ENCODE results near the gene HOXA4.

Gene HOXA4

GRCh38 chr7:27131390-27131819, 848 bp upstream of the HOXA4 start:
- DNase-seq, result no peak

- DNase-seq, result no peak
Observed at GRCh38 chr7:27129729-27130539, 623 bp downstream of the HOXA4 start.

DNA sequence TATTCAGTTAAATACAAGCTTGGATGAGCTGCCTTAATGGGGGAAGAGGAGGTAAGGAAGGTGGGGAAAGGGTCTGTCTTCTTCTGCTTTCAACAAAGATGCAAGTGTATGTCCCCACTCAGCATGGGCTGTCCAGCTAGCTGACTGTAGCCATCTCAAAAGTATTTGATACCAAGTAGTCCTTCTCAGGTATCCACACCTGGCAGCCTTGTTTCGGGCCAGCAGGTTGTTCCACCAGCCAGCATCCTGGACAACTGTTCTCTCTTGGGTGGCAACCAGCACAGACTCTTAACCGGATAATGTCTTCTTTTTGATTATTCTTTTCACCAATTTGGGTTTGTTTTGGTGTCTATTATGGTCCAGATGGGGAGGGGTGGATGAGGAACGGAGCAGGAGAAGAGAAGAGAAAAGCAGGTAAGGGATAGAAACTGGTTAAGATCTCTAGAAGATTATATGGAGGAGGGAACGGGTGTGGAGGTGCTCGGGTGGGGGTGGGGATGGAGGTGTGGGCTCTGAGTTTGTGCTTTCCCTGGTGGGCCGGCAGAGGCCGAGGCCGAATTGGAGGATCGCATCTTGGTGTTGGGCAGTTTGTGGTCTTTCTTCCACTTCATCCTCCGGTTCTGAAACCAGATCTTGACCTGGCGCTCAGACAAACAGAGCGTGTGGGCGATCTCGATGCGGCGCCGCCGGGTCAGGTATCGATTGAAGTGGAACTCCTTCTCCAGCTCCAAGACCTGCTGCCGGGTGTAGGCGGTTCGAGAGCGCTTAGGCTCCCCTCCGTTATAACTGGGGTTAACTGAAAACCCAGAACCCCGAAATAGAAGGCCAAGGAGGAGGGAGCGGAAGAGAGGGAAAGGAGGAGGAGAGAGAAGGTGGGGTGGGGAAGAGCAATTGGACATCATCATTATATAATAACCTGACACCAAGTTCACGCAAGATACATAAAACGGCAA, 1.5 kb downstream of the HOXA4 start:
- no peak for DNase-seq

DNA sequence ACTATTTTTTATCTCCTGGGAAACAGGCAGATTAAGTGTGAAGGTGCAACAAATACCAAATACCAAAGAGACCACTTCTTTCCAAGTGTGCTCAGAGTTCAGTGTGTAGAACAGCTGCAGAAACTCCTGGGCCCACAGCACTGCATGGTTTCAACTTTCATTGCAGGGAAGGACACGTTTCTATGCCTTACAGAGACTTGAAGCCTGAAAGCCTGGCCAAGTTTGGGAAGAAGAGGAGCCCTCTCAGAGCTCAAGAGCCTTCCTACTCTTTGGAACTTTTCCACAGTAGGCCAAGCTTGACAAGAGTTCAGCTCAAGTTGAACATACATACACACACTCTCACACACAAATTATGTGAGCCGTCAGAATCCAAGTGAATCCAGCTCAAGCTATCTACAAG, 2.5 kb downstream of the HOXA4 start:
- DNase-seq, result no peak

DNA sequence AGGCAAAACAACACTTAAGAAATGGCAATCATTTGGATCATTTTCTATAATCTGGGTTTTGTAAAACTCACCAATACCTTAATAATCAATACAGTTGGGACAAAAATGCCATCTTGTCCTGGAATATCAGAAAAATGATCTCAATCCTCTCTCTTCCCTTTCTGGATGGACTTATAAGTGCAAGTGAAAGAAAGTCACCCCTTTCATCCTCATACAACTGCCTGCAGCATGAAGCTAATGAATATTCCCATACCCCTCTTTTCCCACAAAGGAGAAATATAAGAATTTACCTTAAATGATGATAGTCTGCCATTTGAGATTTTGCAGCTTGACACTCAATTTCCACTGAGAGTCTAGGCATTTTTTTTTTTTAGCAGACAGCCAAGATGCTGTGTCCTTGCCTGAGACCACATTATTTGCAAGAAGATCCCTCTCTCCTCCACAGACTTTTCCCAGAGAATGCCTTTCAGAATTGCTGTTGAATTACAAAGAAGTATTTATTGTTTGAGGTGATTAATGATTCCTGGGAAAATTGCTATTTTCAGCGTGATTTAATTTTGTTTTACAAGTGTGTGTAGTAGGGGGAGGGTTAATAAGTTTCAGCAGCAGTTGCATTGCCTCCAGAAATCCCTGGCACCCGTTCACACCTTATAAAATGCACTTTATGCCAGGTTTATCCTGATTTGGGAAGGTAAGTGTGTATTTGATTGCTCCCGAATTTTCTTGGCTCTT, 3.8 kb downstream of the HOXA4 start:
- no peak for DNase-seq

- no peak for DNase-seq
Observed at GRCh38 chr7:27125986-27126394, 4.6 kb downstream of the HOXA4 start.

DNA sequence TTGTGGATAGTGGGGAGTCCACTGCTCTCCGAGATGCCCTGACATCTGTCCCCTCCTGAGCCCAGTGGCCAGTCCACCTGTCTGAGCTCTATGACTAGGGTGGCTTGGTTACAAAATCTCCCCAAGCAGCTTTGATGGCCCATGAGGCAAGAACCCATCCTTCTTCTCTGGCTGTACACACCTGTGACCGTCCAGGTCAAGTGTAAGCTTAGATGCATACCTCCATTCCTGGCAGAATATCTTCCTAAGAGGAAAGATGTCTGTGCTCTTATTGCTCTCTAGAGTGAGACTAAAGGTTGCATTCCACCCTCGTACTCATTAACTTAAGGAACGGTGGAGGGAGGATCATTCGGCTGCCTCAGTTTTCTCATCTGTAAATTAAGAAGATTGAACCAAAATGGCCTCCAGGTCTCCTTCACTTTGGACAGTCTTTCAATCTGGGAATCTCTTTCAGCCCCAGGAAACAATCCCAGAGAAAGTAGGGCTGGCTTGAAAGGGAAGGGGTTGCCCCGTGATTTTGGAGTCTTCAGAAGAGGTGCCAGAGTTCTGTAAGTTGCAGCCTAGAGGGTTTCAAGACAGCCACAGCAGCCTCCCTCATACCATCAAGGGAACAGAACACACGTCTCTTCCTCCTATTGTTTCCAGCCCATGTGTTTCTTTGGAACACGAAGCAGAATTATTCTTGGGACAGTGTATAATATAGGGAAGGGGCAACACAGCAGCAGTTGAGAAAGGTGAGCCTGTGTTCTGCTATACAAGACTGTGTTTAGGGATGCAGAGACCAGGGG, 5.5 kb downstream of the HOXA4 start:
- no peak for DNase-seq

DNA sequence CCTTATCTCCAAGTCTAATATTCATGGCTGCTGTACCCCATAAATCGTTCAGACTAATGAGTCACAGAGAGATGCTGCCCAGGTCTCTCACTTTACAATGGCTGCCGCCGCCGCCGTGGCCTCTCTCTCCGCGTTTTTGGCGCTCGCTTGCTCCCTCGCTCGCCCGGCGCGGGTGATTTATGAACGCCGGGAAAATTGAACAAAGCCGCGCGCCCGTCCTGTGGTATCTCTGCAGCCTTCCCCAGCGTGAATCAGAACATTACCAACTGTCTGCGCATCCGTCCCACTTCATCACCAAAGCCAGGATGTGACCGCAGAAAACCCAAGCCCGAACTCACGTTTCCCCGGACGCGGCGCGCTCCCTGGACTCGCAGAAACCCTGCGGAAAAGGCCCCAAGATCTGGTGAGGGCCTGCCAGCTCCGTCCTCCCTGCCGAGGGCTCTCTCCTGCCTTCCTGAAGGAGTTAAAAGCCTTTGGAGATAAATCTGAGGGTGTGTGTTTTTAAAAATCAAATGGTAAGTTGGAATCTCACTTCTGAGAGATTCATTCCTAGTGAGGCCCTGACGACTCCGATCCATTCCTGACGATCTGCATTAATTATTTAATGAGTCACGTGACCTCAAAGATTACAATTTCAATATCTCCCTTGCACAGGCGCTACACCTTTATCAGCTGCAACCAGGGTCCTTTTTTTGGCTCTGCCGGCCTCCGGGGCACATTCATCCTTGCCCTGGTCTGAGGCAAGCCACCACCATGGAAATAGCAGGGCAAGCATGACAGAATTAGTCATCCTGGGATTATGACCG, 6.3 kb downstream of the HOXA4 start:
- DNase-seq, result no peak

DNA sequence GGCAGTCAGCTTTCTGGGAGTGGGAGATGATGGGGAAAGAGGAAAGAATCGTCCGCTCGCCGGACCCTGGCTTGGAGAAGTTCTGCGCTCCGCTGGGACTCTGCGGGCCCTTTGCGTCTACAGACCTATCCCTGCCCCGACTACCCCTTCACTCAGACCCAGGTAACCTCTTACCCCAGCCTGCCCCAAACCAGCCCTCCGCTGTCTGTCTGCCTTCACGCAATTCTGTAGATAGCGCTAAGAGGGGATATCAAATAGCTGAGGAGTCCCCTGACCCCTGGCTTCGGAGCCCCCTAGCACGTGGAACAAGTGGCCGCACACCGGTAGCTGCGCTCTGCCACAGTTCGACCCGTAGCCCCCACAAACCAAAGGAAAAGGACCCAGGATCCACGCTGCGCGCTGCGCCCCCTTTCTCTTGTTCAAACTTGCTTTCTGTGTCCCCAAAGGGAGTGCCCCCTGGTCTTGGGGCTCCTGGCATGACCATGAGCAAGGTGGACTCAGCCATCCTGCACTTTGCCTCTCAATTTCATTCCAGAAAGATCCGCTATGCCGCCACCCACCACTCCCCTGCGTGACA, 7.0 kb downstream of the HOXA4 start:
- DNase-seq, result no peak

DNA sequence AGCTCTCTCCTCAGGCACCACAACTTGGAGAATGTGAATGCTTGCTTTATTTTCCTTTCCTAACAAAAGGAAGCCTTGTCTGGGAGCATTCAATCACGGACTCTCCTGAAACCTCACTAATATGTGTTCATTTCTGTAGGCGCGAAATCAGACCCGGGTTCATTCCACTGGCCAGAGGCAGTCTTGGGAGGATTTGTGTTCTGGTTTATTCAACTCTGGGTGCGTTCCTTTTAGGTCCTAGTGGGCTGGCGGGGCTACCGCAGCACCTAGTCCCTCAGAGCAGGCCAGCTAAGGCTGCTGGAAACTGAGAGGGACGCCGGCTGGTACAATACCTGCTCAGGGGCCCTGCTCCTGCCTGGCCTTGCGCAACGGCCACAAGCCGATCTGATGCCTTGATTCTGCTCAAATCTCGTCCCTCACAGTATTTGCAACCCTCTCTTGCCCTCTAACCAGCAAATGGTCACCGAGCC, 7.5 kb downstream of the HOXA4 start:
- no peak for DNase-seq

- DNase-seq, result no peak
Observed at GRCh38 chr7:27122077-27122910, 8.3 kb downstream of the HOXA4 start.

DNA sequence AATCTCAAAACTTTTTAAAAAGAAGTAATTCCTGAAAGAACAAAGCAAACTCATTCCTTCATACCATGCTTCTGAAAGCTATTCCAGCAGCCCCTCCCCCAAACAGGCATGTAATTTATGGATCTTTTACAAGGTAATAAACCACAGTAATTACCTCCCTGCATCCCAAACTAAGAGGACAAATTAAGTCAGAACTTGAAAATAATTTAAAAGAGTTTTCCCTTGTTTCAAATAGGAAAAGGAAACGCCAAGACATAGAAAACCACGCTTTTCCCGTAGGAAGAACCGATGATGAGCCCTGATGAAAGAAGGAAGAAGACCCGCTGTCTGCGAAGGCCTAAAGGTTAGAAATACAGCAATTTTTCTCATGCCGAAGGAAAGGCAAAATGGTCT, 8.9 kb downstream of the HOXA4 start:
- DNase-seq, result no peak

- no peak for DNase-seq
Observed at GRCh38 chr7:27119412-27119911, 11.1 kb downstream of the HOXA4 start.

GRCh38 chr7:27118580-27118979, 12.0 kb downstream of the HOXA4 start:
- no peak for DNase-seq

DNA sequence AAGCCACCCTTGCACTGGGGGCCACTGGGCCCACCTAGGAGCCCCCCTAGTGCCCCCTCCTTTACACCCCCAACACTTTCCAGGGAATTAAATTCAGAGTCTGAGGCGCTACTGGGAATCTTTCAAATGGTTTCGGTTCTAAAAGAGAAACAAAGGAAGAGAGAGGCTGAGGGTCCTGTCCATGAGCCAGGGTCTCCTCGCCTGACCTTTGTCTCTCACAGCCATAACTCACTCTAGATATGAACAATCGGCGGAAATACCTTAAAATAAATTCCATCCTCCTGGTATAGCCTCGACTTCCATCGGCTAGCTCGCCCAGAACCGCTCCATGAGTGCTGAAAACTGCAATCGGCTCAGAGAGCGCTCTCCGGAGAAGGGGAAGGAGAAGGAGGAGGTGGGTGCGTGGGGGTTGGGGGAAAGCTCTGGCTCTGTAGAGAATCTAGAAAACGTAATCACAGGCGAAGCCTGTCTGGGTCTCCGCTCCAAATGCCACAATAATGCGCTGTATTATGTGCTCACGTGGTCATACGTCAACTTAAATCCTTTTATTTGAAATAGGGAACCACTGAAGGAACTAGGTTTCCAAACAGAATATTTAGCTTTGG, 12.6 kb downstream of the HOXA4 start:
- DNase-seq, result no peak

GRCh38 chr7:27116962-27117886, 13.3 kb downstream of the HOXA4 start:
- DNase-seq, result no peak

DNA sequence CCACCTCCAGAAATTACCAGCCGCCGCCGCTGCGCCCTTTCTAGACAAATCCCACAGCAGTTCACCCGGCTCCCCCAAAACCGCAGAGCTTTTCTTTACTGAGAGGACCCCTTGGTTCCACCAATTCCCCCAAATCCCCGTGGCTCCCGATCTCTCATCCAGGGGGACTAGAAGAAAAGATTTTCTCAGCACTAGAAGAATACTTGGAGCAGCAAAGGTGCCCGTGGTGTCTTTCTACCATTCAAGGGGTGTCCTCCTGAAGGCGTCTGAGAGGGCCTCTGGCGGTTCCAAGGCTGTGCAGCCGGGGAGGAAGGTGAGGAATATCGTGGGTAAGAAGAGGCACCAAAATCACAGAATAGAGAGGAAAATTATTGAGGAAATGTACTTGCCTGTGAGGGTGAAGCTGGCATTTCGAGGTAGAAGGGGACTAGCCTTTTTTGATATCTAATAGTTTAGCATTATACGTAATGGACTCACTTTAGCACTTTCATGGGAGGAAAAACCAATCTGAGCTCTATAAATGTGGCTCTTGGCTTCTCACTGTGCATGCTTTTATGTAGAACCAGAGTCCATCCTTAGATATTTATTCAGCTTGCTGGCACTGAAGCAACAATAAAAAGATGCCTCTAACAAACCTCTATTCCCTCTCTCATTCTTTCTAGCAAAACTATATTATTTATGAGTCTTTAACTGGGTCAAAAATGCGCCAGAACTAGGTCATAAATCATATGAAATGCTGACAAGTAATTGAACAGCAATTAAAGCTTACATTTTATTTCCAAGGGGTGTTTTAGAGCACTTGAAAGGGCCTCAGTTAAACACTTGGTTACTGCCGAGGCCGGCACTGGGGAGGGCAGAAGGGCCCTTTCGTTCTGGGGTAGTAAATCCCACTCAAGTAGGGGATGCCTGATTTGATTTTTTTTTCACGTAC, 14.3 kb downstream of the HOXA4 start:
- no peak for DNase-seq
